ENCODE results near the gene ZNF215. TPM values are rescaled to one million over a fixed set of nuclear protein-coding genes. Genes with fewer than 3 reads are reported as not detected.
"Not testable (repeated sequence)": the region's sequence is repeated elsewhere in the genome, so short reads cannot be mapped to it uniquely, and the experiment has no call there.

The ZNF215 gene
- total RNA-seq (1 to 10 TPM in 5 of 7 donors, under 1 TPM in 2; 0.57 to 1.9 (median 1.1) TPM), polyA plus RNA-seq (1 to 10 TPM in 1 of 2 donors, under 1 TPM in 1; 0.42 to 1.6 TPM)
- long read RNA-seq, donor 1, result 0 reads
- long read RNA-seq, donor 2, partial matches to known transcripts, result 10 of 12 reads
- long read RNA-seq, donor 2, other reads (novel, unspliced or antisense), result 0 of 12 reads
- long read RNA-seq, donor 3, partial matches to known transcripts, result 0 of 2 reads
- long read RNA-seq, donor 3, other reads (novel, unspliced or antisense), result 1 of 2 reads

- intact Hi-C loops (cut with DNase I), result no loop called here
- Histone ChIP-seq H3K4me1 (ENCODE audit: insufficient read depth) (peaks cover 3% of the 10 kb centered on the region), H3K4me3 (peak within 1 kb of the TSS; percentile 49), H3K27ac (no peak within 1 kb of the TSS), H3K27me3 (no peaks in the 10 kb centered on the region), H3K36me3 (no peaks in the 10 kb centered on the region), H3K9me3 (no peaks in the 10 kb centered on the region)
- TF ChIP-seq CTCF (IDR thresholded peaks at IDR 0.05) (no peak), POLR2A (IDR thresholded peaks at IDR 0.05) (no peak), EP300 (IDR thresholded peaks at IDR 0.05) (no peak)
- 0 to 1% (median 1%) methylated on average over 59 to 61 of the region's 61 CpGs for WGBS, 3 donors
- peak; percentile 47 to 75 (median 67) for DNase-seq
Measured at GRCh38 chr11:6926208-6927029, at the start of gene ZNF215. ZNF215 (plus strand) TSS chr11:6926426; CDS start chr11:6932273, 5,847 bp downstream.

- intact Hi-C loops (cut with DNase I), result no loop called here
- H3K27ac ChIP-seq, result no peak overlapping the region
Measured at GRCh38 chr11:6876914-6877313, 49.3 kb upstream of the ZNF215 start.

GRCh38 chr11:6882751-6883150 is 43.5 kb upstream of the ZNF215 start:
- TF ChIP-seq EP300 (IDR thresholded peaks at IDR 0.05) (no peak), POLR2A (IDR thresholded peaks at IDR 0.05) (no peak), CTCF (IDR thresholded peaks at IDR 0.05) (no peak)
- H3K36me3 ChIP-seq, result no peaks in the 10 kb centered on the region
- intact Hi-C loops (cut with DNase I), result no loop called here
- no peak overlapping the region for H3K4me3 ChIP-seq
- no peaks in the 10 kb centered on the region for H3K27me3 ChIP-seq
- no peaks in the 10 kb centered on the region for H3K9me3 ChIP-seq
- no peak for DNase-seq
- no peaks in the 10 kb centered on the region for H3K4me1 ChIP-seq (ENCODE audit: insufficient read depth)
- no peak overlapping the region for H3K27ac ChIP-seq

More at GRCh38 chr11:6876914-6877313, 49.3 kb upstream of the ZNF215 start:
- Histone ChIP-seq H3K4me1 (ENCODE audit: insufficient read depth) (no peaks in the 10 kb centered on the region), H3K4me3 (no peak overlapping the region), H3K27me3 (no peaks in the 10 kb centered on the region), H3K9me3 (no peaks in the 10 kb centered on the region), H3K36me3 (no peaks in the 10 kb centered on the region)
- DNase-seq, result no peak
- TF ChIP-seq CTCF (IDR thresholded peaks at IDR 0.05) (no peak), POLR2A (IDR thresholded peaks at IDR 0.05) (no peak), EP300 (IDR thresholded peaks at IDR 0.05) (no peak)
- 82 to 89% (median 89%) methylated on average over 3 of the region's 3 CpGs for WGBS, 3 donors

- H3K36me3 ChIP-seq; H3K27me3 ChIP-seq; H3K4me1 ChIP-seq (ENCODE audit: insufficient read depth); H3K27ac ChIP-seq; H3K9me3 ChIP-seq; intact Hi-C loops (cut with DNase I); H3K4me3 ChIP-seq; DNase-seq: not testable (repeated sequence)
- 84 to 92% (median 88%) methylated on average over 5 of the region's 5 CpGs for WGBS, 3 donors
Measured at GRCh38 chr11:6887711-6888110, 38.5 kb upstream of the ZNF215 start.

- no peak for TF ChIP-seq EP300 (IDR thresholded peaks at IDR 0.05)
- no peak for TF ChIP-seq POLR2A (IDR thresholded peaks at IDR 0.05)
- no peak for TF ChIP-seq CTCF (IDR thresholded peaks at IDR 0.05)
- no peak overlapping the region for H3K27ac ChIP-seq
- no peak for DNase-seq
- no peaks in the 10 kb centered on the region for H3K36me3 ChIP-seq
- H3K4me3 ChIP-seq, result no peak overlapping the region
- intact Hi-C loops (cut with DNase I), result no loop called here
- H3K4me1 ChIP-seq (ENCODE audit: insufficient read depth), result no peaks in the 10 kb centered on the region
- 80 to 90% (median 88%) methylated on average over 4 of the region's 4 CpGs for WGBS, 3 donors
- H3K27me3 ChIP-seq, result no peaks in the 10 kb centered on the region
- H3K9me3 ChIP-seq, result no peaks in the 10 kb centered on the region
Measured at GRCh38 chr11:6888830-6889229, 37.4 kb upstream of the ZNF215 start.

All from ovary (tissue), 10 donors.